GM19463 (cell line): ENCODE results near the gene ASAP3.

Experiments used
- ATAC-seq: cut with Tn5 transposase; IDR thresholded peaks from one replicate; pipeline ENCODE4 v1.9.1; 2021; ENCODE audit warnings: mild to moderate bottlenecking, moderate library complexity; ENCODE audit not compliant: unreplicated experiment

Gene ASAP3

DNA sequence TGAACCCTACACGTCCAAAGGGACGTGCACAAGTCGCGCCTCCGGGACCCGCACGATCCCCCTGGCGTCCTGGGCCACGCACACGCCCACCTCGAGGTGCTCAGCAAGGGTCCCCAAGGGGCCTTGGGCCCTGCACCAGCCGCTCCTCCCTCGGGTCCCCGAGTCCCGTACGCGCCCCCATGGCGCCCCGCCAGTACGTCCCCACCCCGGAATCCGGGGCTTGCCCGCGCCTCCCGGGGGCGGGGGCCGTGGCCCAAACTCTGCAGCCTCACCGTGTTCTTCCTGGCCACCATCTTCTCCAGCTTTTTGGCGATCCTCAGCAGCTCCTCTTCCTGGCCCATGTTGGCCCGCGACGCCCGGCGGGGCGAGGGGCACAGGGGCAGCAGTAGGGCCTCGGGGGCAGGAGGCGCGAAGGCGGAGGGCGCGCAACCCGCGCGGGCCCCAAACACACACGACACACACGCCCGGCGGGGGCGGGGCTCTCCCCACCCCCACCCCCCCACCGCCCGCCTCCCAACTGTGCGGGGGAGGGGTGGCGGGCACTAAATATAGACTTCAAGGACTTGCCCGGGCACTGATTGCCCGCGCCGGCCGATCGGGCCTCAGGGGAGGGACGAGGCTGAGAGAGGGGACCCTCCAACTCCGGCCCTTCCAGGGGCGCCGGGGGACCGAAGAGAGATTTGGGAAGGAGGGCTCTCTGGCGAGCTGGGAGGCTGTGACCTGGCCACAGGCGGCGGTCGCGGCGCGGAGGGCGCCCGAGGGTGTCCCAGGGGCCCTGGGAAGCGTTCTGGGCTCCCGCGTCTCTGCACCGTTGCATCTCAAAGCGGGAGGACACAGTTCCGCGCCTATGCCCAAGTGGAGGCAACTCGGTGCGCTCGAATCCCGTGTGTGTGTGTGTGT is 59.4 kb downstream of the ASAP3 start, which contains the start of gene TCEA3:
Gene TCEA3, minus strand, starts transcription at position 456 of the 900 bp plus-strand sequence. Its CDS starts 115 bp downstream, at position 341.
- no peak for ATAC-seq

DNA sequence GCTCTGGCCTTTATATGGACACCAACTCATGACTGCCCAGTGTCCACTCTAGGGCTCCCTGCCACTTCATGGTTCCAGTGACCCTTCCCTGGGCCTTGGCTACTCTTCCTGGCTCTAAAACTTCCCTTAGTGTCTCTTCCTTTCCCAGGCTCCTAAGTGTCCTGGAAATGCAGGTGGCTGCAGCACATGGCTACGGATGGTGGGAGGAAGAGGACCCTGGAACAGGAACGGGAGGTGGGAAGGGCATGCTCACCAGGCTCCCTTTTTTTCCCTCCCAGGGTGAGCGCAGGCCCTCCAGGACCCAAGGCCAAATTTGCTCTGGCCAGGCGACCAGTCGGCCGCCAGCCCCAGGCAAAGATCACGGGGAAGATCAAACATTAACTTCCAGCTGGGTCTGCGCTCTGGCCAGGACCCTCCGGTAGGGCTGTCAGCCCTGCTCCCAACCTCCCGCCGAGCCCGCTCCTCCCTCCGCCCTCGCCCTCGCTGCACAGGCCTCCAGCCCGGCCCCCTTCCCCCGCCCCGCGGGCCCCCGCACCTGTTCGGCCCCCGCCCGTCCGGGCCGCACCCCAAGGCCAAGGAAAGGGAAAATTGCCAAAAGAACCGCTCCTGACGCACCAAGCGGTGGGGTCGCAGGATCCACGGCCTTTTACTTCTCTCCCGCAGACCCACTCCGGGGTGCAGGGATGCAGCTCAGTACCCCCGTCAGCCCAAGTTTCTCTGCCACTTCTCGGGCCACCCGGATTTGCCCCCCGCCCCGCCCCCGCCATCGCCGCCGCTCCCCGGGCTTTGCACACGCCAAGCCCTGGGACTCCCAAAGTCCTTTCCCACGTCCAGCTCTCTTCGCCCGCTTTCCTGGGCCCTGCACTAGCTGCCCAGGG is 60.3 kb downstream of the ASAP3 start:
- no peak for ATAC-seq

DNA sequence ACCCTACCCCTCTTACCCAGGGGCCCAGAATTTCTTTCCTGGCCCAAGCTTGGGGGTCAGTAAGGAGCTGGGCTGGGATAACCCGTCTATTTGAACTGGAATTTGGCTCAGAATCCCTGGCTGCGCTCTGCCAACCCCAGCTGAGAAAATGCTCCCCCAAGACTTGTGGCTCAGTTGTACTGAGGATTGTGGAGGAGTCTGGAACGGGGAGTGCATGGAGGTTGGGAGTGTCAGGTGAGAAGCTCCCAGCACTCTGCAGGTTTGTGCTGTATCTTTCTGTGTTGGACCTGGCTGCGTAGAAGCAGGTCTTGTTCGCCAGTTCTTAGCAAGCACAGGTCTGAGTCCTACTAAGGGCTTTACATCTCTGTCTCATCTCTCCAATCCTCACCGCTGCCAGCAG is 61.0 kb downstream of the ASAP3 start:
- no peak for ATAC-seq

GRCh38 chr1:23422241-23422877 is 61.6 kb downstream of the ASAP3 start:
- no peak for ATAC-seq

DNA sequence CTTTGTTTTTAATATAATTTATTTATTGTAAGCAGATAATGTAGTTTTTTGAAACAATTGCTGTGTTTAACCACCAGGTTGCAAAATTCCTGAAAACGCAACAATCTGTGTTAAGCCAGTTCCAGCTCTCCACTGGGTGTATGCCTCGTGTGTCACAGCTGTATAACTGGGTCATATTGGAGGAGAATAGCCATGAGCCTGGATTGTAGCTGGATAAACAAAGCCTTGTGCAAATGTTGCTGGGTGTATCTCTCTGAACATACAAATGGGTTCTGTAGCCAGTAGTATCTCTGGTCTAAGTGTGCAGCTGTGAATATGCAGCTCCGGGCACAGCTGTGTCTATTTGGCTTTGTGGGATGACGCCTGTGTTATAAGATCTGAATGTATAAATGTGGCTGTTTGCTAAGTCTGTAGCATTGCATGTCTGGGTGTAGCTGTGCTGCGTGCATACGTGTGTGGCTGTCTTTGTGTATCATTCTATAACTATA is 62.2 kb downstream of the ASAP3 start:
- no peak for ATAC-seq

- no peak for ATAC-seq
Measured at GRCh38 chr1:23421343-23421742, 62.6 kb downstream of the ASAP3 start.

DNA sequence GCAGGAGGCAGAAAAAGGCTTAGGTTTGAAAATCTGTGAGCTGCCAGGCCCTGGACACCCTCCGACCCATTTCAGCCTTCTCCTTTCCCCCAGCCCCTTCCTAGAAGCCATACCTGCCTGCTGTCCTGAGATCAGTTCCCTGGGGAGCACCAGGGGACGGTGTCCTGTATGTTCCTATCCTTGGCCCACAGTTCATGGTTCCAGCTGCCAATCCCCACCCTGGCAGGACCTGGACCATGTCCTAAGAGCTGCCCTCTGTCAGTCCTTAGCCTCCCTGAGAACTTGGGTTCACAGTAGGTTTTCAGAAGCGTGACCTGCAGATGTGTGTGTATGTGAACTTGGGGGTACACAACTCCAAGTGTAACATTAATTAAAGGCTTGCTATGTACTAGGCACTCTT is 63.2 kb downstream of the ASAP3 start:
- ATAC-seq = no peak

- ATAC-seq = no peak
Measured at GRCh38 chr1:23419180-23419579, 64.8 kb downstream of the ASAP3 start.

GRCh38 chr1:23417570-23417969 is 66.4 kb downstream of the ASAP3 start:
- ATAC-seq = no peak

DNA sequence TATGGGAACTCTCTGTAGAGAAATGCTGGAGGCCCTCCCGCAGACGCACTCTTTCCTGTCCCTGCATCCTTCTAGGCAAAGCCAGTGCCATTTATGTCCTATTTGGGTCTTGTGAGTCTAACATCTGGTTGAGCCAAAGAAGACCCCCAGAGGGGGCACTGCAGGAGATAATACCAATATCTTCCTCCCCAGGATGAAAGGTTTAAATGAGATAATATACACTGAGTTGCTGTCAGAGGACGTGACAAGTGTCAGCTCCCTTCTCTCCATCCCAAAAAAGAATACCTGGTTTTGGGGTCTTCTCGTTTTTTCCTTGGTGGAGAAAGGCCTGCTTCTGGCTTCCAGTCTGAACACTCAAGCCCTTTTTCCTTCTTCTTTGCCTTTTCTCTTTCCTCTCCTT is 67.0 kb downstream of the ASAP3 start:
- ATAC-seq = no peak

- ATAC-seq = no peak
Measured at GRCh38 chr1:23408797-23409290, 75.1 kb downstream of the ASAP3 start.

DNA sequence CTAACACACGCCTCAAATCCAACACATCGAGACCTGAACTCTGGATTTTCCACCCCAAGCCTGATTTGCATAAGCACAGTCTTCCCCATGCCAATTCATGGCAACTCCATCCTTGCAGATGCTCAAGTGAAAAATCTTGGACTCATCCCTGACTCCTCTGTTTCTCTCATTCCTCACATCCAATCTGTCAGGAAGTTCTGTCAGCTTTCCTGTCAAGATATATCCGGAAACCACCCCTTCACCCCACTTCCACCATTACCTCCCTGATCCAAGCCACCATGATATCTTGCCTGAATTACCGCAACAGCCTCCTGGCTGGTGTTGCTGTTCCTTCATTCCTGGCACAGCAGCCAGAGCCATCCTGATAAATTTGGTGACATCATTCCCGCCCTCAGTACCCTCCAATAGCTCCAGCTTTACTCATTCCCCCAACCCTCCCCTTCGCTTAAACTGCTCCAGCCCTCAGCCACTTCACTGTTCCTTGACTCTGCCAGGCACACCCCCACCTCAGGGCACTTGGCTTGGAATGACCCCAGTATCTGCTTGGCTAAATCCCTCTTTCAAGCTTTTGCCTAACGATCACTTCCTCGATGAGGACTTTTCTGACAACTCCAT is 76.9 kb downstream of the ASAP3 start:
- ATAC-seq = no peak

- no peak for ATAC-seq
Measured at GRCh38 chr1:23405946-23406345, 78.0 kb downstream of the ASAP3 start.

- ATAC-seq = no peak
Measured at GRCh38 chr1:23403735-23404486, 80.1 kb downstream of the ASAP3 start.

- ATAC-seq = no peak
Measured at GRCh38 chr1:23403355-23403734, 80.6 kb downstream of the ASAP3 start.

DNA sequence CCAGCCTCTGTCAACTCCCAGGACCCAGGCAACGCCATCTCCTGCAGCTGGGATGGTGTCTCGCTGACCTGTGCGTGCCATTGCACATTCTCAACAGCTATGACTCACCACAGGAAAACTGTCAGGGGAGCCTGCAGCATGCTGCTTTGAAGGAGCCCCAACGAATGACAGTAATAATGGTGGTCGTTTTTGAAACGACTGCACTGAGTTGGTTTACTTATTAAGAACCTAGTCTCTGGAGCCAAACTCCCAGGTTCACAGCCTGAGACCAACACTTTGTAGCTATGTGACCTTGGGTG is 81.0 kb downstream of the ASAP3 start:
- no peak for ATAC-seq

DNA sequence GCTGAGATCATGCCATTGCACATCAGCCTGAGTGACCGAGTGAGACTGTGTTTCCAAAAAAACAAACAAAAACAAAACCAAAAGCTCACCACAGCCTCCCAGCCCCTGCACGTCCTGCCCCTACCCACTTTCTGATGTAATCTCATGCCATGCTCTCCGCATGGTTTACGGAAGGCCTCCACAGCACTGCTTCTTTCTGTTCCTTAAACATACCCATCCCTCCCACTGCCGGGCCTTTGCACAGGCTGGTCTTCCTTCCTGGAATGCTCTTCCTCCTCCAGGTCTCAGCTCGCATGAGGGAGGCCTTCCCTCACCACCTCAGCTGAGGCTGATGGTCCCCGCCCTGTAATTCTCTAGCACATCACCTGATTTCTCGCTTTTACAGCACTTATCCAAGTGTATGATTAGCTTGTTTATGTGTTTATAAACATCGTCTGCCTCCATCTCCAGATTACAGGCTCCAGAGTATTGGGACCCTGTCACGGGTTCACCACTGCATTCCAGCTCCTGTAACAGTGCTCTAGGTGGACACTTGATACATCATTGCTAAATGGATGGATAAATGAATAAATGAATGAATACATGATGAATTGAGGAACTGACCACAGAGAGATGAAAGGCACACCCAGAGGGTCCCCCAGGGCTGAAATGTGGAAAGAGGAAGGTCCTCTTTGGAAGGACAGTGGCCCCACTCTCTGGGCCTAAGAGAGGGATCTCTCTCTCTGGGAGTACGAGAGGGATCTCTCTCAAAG is 81.5 kb downstream of the ASAP3 start:
- ATAC-seq = no peak

DNA sequence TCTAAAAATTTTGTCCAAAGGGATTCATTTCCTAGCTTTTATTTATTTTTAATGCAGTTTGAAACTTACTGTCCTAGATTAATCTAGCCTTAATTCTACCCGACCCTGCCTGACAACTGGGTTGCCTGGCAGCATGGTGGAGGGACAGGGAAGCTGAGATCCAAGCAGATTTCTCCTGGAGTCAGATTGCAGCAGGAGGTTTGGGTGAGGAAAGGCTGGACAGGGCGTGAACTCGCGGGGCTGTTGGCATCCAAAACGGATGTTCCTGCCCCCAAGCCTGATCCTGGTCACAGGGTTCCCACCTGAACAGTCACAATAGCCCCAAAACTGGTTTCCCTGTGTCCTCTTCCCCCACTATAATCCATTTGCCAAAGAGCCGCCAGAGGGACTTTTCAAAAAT is 82.7 kb downstream of the ASAP3 start:
- no peak for ATAC-seq
